Central memory CD8-positive, alpha-beta T cell (primary cell): ENCODE data around the gene UBASH3B.

Experiments used
- ATAC-seq: fragments of 150-1000 bp; cut with Tn5 transposase; replicated peaks from 2 replicates; pipeline ENCODE4 v1.10.0; 2022; ENCODE audit warnings: mild to moderate bottlenecking, moderate FRiP score, moderate number of reproducible peaks; ENCODE audit not compliant: poor library complexity, severe bottlenecking; ENCODE audit errors: extremely low read depth
- DNase-seq, 2 donors: peaks; one replicate each; pipeline ENCODE4 v3.0.0; 2021; ENCODE audit warnings: low spot score in 2 of 2
- H3K27ac Mint-ChIP-seq: one replicate; pipeline ENCODE4 v1.8.0; 2022; ENCODE audit warnings: low read depth, mild to moderate bottlenecking, moderate library complexity, mixed read lengths
- H3K27me3 Mint-ChIP-seq: one replicate; pipeline ENCODE4 v1.8.0; 2022; ENCODE audit warnings: mixed read lengths
- H3K36me3 Mint-ChIP-seq: one replicate; pipeline ENCODE4 v1.8.0; 2022; ENCODE audit warnings: mild to moderate bottlenecking, moderate library complexity, mixed read lengths; ENCODE audit not compliant: insufficient read depth
- H3K4me1 Mint-ChIP-seq: one replicate; pipeline ENCODE4 v1.8.0; 2022; ENCODE audit warnings: mixed read lengths
- H3K4me3 Mint-ChIP-seq: one replicate; pipeline ENCODE4 v1.8.0; 2022; ENCODE audit warnings: mild to moderate bottlenecking, moderate library complexity, mixed read lengths
- H3K9me3 Mint-ChIP-seq: one replicate; pipeline ENCODE4 v1.8.0; 2022; ENCODE audit warnings: mixed read lengths

The UBASH3B gene

DNA sequence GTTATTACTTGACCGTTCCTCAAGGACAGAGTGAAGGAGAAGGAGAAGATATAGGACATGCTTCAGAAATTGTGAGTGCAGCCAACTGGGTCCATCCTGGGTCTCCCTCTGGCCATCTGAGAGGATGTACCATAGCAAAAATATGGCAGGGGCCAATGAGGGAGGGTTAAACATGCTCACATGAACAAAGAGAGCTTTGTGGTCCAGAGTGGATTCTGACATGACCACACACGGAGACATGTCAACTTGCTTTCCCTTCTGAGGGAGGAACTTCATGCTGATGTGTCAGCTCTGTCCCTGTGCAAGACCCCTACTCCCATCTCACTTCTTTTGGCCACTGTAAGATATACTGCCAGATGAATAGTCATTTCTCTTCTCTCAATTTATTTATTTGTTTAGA is 3.0 kb upstream of the UBASH3B start:
- DNase-seq = no peak
- Mint-ChIP-seq H3K27me3 (no peaks in the 10 kb centered on the region), H3K4me3 (no peak overlapping the region), H3K4me1 (peaks cover 17% of the 10 kb centered on the region), H3K9me3 (no peaks in the 10 kb centered on the region), H3K36me3 (peaks cover 5% of the 10 kb centered on the region), H3K27ac (no peak overlapping the region)
- ATAC-seq = no peak

GRCh38 chr11:122653916-122654585 is 1.5 kb upstream of the UBASH3B start:
- no peaks in the 10 kb centered on the region for H3K9me3 Mint-ChIP-seq
- no peak for ATAC-seq
- H3K27me3 Mint-ChIP-seq = no peaks in the 10 kb centered on the region
- peak overlapping the region; percentile 90 for H3K4me3 Mint-ChIP-seq
- H3K36me3 Mint-ChIP-seq = peaks cover 5% of the 10 kb centered on the region
- H3K27ac Mint-ChIP-seq = peak overlapping the region; percentile 88
- DNase-seq = no peak
- H3K4me1 Mint-ChIP-seq = peaks cover 24% of the 10 kb centered on the region

GRCh38 chr11:122656073-122656630 is 630 bp downstream of the UBASH3B start:
- Mint-ChIP-seq H3K4me3 (peak overlapping the region; percentile 90), H3K36me3 (peaks cover 5% of the 10 kb centered on the region), H3K4me1 (peaks cover 45% of the 10 kb centered on the region), H3K27me3 (no peaks in the 10 kb centered on the region), H3K27ac (peak overlapping the region; percentile 88), H3K9me3 (no peaks in the 10 kb centered on the region)
- peak; percentile 17 to 23 for DNase-seq
- ATAC-seq = peak; percentile 64

GRCh38 chr11:122656631-122657101 is 1.1 kb downstream of the UBASH3B start:
- ATAC-seq = peak; percentile 30
- H3K4me3 Mint-ChIP-seq = peak overlapping the region; percentile 90
- peaks cover 5% of the 10 kb centered on the region for H3K36me3 Mint-ChIP-seq
- no peaks in the 10 kb centered on the region for H3K27me3 Mint-ChIP-seq
- H3K27ac Mint-ChIP-seq = peak overlapping the region; percentile 73
- peaks cover 46% of the 10 kb centered on the region for H3K4me1 Mint-ChIP-seq
- no peaks in the 10 kb centered on the region for H3K9me3 Mint-ChIP-seq
- peak; percentile 15 to 19 for DNase-seq

DNA sequence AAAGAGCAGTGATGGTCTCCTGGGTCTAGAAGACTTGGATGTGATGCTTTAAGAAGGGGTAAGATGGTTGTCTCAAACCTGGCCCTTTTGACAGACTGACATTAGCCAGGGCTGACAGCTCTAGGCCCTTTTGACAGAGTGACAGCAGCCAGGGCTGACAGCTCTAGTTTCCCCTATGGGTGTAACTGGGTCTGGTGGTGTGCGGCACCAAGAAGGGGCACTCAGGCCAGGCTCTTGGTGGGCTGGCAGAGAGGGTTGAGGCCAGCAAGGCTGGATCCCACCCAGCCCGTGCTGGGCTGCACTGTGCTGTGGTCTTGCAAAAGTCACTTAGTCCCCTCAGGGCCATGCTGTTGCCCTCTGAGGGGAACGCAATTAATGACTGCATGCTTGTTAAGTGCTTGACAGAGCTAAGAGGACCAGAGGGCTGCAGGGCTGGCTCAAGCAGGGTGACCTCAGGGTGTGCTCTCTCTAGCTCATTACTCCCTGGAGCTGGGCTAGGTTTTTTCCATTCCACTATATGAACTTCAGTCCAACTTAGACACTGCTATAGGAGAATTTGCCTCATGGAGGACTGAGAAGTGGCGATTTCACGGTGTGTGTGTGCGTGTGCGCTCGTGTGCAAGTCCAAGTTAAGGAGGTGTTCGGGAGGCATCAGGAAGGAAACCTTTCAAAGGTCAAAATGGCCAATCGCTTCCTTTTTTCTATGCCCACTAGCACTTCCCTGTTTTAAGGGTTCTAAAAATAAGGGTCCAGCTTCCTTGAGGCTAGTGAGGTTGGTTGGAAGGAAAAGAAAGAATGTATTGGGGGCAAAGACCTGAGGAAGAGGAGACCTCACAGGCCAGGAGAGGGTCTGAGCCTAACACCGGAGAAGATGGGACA is 4.4 kb downstream of the UBASH3B start:
- H3K4me3 Mint-ChIP-seq = no peak overlapping the region
- H3K27me3 Mint-ChIP-seq = no peaks in the 10 kb centered on the region
- H3K27ac Mint-ChIP-seq = no peak overlapping the region
- peaks cover 64% of the 10 kb centered on the region for H3K4me1 Mint-ChIP-seq
- peaks cover 4% of the 10 kb centered on the region for H3K36me3 Mint-ChIP-seq
- no peaks in the 10 kb centered on the region for H3K9me3 Mint-ChIP-seq
- no peak for DNase-seq
- no peak for ATAC-seq

DNA sequence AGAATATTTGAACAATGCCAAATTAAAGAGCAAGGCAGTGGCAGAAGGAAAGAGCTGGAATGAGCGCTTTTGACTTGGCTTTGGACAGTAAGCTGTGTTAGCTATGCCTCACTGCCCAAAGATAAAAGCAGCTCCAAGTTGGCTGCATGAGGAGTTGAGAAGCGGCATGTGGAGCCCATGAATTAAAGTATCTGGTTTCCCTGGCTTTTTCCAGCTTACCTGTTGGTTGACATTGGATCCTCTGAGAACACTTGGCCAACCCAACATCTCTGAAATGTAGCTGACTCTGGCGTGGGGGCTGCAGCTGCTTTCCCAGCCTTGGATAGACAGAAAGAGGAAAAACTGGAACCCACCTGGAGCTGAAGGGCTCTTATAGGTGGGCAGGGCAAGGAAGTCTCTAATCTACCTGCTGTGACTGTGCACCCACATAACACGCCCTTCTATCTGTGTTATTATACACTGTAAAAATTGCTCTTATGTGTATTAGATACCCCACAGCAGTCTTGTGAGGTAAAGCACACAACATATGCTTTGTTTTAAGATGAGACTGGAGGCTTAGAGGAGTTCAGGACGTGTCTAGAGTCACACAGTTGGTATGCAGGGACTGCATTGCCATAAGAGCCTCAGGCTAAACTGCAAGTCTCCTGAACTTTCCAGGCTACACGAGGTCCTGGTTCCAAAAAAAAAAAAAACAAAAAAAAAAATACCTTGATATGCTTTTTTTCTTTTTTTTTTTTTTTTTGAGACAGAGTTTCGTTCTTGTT is 5.8 kb downstream of the UBASH3B start:
- H3K36me3 Mint-ChIP-seq = peaks cover 4% of the 10 kb centered on the region
- no peaks in the 10 kb centered on the region for H3K27me3 Mint-ChIP-seq
- H3K27ac Mint-ChIP-seq = peak overlapping the region; percentile 37
- ATAC-seq = no peak
- peaks cover 57% of the 10 kb centered on the region for H3K4me1 Mint-ChIP-seq
- H3K4me3 Mint-ChIP-seq = no peak overlapping the region
- H3K9me3 Mint-ChIP-seq = no peaks in the 10 kb centered on the region
- DNase-seq = no peak

GRCh38 chr11:122663056-122663740 is 7.7 kb downstream of the UBASH3B start:
- peaks cover 6% of the 10 kb centered on the region for H3K36me3 Mint-ChIP-seq
- no peak overlapping the region for H3K4me3 Mint-ChIP-seq

GRCh38 chr11:122663764-122664163 is 8.2 kb downstream of the UBASH3B start:
- ATAC-seq = peak; percentile 37
- DNase-seq = no peak
- H3K27me3 Mint-ChIP-seq = no peaks in the 10 kb centered on the region
- peaks cover 6% of the 10 kb centered on the region for H3K36me3 Mint-ChIP-seq
- no peak overlapping the region for H3K27ac Mint-ChIP-seq
- H3K9me3 Mint-ChIP-seq = no peaks in the 10 kb centered on the region
- H3K4me3 Mint-ChIP-seq = no peak overlapping the region
- peaks cover 67% of the 10 kb centered on the region for H3K4me1 Mint-ChIP-seq

More at GRCh38 chr11:122663056-122663740, 7.7 kb downstream of the UBASH3B start:
- Mint-ChIP-seq H3K9me3 (no peaks in the 10 kb centered on the region), H3K4me1 (peaks cover 63% of the 10 kb centered on the region), H3K27me3 (no peaks in the 10 kb centered on the region), H3K27ac (no peak overlapping the region)
- ATAC-seq (no peak), DNase-seq (no peak)

GRCh38 chr11:122664188-122664587 is 8.7 kb downstream of the UBASH3B start:
- Mint-ChIP-seq H3K36me3 (peaks cover 6% of the 10 kb centered on the region), H3K4me3 (no peak overlapping the region), H3K4me1 (peaks cover 67% of the 10 kb centered on the region), H3K27me3 (no peaks in the 10 kb centered on the region), H3K9me3 (peaks cover 2% of the 10 kb centered on the region), H3K27ac (no peak overlapping the region)
- DNase-seq = no peak
- no peak for ATAC-seq

GRCh38 chr11:122665861-122666260 is 10.3 kb downstream of the UBASH3B start:
- H3K27me3 Mint-ChIP-seq = no peaks in the 10 kb centered on the region
- ATAC-seq (no peak), DNase-seq (no peak)
- peaks cover 6% of the 10 kb centered on the region for H3K36me3 Mint-ChIP-seq
- H3K4me1 Mint-ChIP-seq = peaks cover 64% of the 10 kb centered on the region
- H3K9me3 Mint-ChIP-seq = peaks cover 5% of the 10 kb centered on the region
- H3K4me3 Mint-ChIP-seq = no peak overlapping the region
- no peak overlapping the region for H3K27ac Mint-ChIP-seq

- peaks cover 63% of the 10 kb centered on the region for H3K4me1 Mint-ChIP-seq
Observed at GRCh38 chr11:122666743-122667142, 11.2 kb downstream of the UBASH3B start.

More at GRCh38 chr11:122666743-122667142, 11.2 kb downstream of the UBASH3B start:
- ATAC-seq (no peak), DNase-seq (no peak)
- H3K27me3 Mint-ChIP-seq = no peaks in the 10 kb centered on the region
- peak overlapping the region; percentile 52 for H3K4me3 Mint-ChIP-seq
- peaks cover 5% of the 10 kb centered on the region for H3K9me3 Mint-ChIP-seq
- peaks cover 6% of the 10 kb centered on the region for H3K36me3 Mint-ChIP-seq
- H3K27ac Mint-ChIP-seq = peak overlapping the region; percentile 51
